D721Med (cell line): Measurements from ENCODE around the gene NUDT16.

Experiments
- DNase-seq: peaks from one replicate; pipeline ENCODE4 v3.0.0; 2011; ENCODE audit warnings: low spot score; ENCODE audit not compliant: insufficient read length
- FAIRE-seq: peaks from 2 replicates; lab custom pipeline; 2011; peaks lifted over from hg19 to GRCh38; lab: Jason Lieb, UNC
- TF ChIP-seq, protein P1 (sequence below): IDR thresholded peaks from 2 replicates; pipeline ENCODE4 v1.5.1; 2012; ENCODE audit warnings: mild to moderate bottlenecking, control low read depth; ENCODE audit not compliant: insufficient read depth; ENCODE audit errors: missing control alignments

The NUDT16 gene

GRCh38 chr3:131388490-131388799, 6.9 kb downstream of the NUDT16 start:
- FAIRE-seq (no peak), DNase-seq (no peak)
- TF ChIP-seq, protein P1, sequence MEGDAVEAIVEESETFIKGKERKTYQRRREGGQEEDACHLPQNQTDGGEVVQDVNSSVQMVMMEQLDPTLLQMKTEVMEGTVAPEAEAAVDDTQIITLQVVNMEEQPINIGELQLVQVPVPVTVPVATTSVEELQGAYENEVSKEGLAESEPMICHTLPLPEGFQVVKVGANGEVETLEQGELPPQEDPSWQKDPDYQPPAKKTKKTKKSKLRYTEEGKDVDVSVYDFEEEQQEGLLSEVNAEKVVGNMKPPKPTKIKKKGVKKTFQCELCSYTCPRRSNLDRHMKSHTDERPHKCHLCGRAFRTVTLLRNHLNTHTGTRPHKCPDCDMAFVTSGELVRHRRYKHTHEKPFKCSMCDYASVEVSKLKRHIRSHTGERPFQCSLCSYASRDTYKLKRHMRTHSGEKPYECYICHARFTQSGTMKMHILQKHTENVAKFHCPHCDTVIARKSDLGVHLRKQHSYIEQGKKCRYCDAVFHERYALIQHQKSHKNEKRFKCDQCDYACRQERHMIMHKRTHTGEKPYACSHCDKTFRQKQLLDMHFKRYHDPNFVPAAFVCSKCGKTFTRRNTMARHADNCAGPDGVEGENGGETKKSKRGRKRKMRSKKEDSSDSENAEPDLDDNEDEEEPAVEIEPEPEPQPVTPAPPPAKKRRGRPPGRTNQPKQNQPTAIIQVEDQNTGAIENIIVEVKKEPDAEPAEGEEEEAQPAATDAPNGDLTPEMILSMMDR: no peak

GRCh38 chr3:131390331-131390730, 8.8 kb downstream of the NUDT16 start:
- TF ChIP-seq, protein P1: no peak
- FAIRE-seq (no peak), DNase-seq (no peak)

GRCh38 chr3:131393051-131393450, 11.5 kb downstream of the NUDT16 start:
- DNase-seq: no peak
- TF ChIP-seq, protein P1: no peak
- no peak for FAIRE-seq

GRCh38 chr3:131393868-131394267, 12.3 kb downstream of the NUDT16 start:
- DNase-seq (no peak), FAIRE-seq (no peak)
- TF ChIP-seq, protein P1: no peak

DNA sequence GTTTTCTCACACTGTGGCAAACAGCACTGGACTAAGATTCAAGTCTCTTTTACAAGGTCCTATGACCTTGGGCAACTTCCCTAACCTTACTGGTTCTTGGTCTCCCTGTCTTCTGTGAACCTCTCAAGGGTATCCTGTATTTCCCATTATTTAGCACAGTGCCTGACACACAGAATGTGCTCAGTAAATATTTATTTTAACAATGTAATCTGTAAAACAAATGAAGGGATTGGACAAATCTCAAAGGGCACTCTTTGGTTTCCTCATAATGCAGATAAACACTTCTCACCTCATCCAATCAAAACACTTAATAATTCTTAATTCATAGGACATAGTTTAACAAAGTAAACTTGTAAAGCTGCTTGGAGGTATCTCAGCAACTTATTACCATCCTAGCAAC, 12.8 kb downstream of the NUDT16 start:
- DNase-seq (no peak), FAIRE-seq (no peak)
- TF ChIP-seq, protein P1: no peak

- no peak for DNase-seq
- FAIRE-seq: no peak
- TF ChIP-seq, protein P1: no peak
These were observed 14.6 kb downstream of the NUDT16 start for GRCh38 chr3:131396170-131396569.

- DNase-seq (no peak), FAIRE-seq (no peak)
- TF ChIP-seq, protein P1: no peak
These were observed 16.3 kb downstream of the NUDT16 start for GRCh38 chr3:131397889-131398288.
